Lung (tissue), 12 donors: ENCODE measurements around the gene PLXNA2. TPM values are rescaled to one million over a fixed set of nuclear protein-coding genes. Genes with fewer than 3 reads are reported as not detected.

Experiments
- ATAC-seq: fragments of 200-7000 bp; cut with Tn5 transposase; one replicate; pipeline ENCODE4 v1.9.1; 2020; ENCODE audit warnings: moderate number of reproducible peaks; ENCODE audit not compliant: insufficient read depth, low FRiP score
- DNase-seq, 3 donors: peaks; one replicate each; pipeline ENCODE4 v3.0.0-alpha.2; 2013 to 2017
- H3K27ac ChIP-seq, 2 donors: one replicate each; pipeline ENCODE4 v1.5.1; 2013; ENCODE audit warnings: mild to moderate bottlenecking in 2 of 2, moderate library complexity in 2 of 2, control low read depth in 1 of 2, inconsistent platforms in 1 of 2, low read depth in 1 of 2, low read length in 1 of 2
- H3K27me3 ChIP-seq, 3 donors: one replicate each; pipeline ENCODE4 v1.5.1; 2013; ENCODE audit warnings: low read length in 2 of 3; ENCODE audit not compliant: control insufficient read depth in 3 of 3, insufficient read depth in 3 of 3
- H3K36me3 ChIP-seq, 4 donors: one replicate each; pipeline ENCODE4 v1.5.1; 2013; ENCODE audit warnings: low read length in 4 of 4, mild to moderate bottlenecking in 1 of 4, moderate library complexity in 1 of 4; ENCODE audit not compliant: control insufficient read depth in 4 of 4, insufficient read depth in 4 of 4
- H3K4me1 ChIP-seq, 5 donors: one replicate each; pipeline ENCODE4 v1.5.1; 2013; ENCODE audit warnings: low read length in 5 of 5, mild to moderate bottlenecking in 2 of 5, moderate library complexity in 1 of 5; ENCODE audit not compliant: control insufficient read depth in 5 of 5, insufficient read depth in 5 of 5
- H3K4me3 ChIP-seq: one replicate; pipeline ENCODE4 v1.5.1; 2013; ENCODE audit warnings: mild to moderate bottlenecking, control low read depth, moderate library complexity
- H3K9ac ChIP-seq, 2 donors: one replicate each; pipeline ENCODE4 v1.5.1; 2013; ENCODE audit warnings: low read length in 2 of 2, control low read depth in 1 of 2; ENCODE audit not compliant: insufficient read depth in 1 of 2
- H3K9me3 ChIP-seq, 4 donors: one replicate each; pipeline ENCODE4 v1.5.1; 2013; ENCODE audit warnings: low read length in 3 of 4, mild to moderate bottlenecking in 1 of 4, moderate library complexity in 1 of 4; ENCODE audit not compliant: control insufficient read depth in 4 of 4, insufficient read depth in 3 of 4
- WGBS, 2 donors: extraction: QIAGEN DNeasy Blood & Tissue Kit; methylation state at CpG; one replicate each; pipeline ENCODE4 v1.1.7; 2013; 5-methylcytosine and 5-hydroxymethylcytosine counted together
- polyA plus RNA-seq, 2 donors: library from polyadenylated mRNA; stranded (reverse); fragments of 200-250 nt; gene quantifications; one replicate each; pipeline ENCODE4 v1.2.1, GENCODE V29; 2013
- total RNA-seq, 2 donors: library from RNA; depleted of rRNA in 1 of 2; stranded (reverse); fragments of >200 nt in 1 of 2; gene quantifications; one replicate each; pipeline ENCODE4 v1.2.1, GENCODE V29; 2014 to 2021
- TF ChIP-seq, protein P1 (sequence below): IDR thresholded peaks from 2 replicates; pipeline ENCODE4 v1.5.1; 2012; ENCODE audit warnings: mild to moderate bottlenecking; ENCODE audit errors: control extremely low read depth, extremely low read depth
- donor health status: control.
- donor health status: control.
- donor health status: Bipolar disorder and iron deficiency.
- donor health status: healthy.
- donor health status: DM: yes; HTN: yes; CAD: no.

Gene PLXNA2
- total and polyA plus RNA-seq, 4 donors, result 13.2 to 118 (median 32.6) TPM

- DNase-seq (no peak), ATAC-seq (no peak)
- no peaks in the 10 kb centered on the region for H3K9me3 ChIP-seq
- no peaks in the 10 kb centered on the region for H3K27me3 ChIP-seq
- H3K9ac ChIP-seq, result no peak overlapping the region
- WGBS, 2 donors, result 88 to 96% methylated on average over 3 of the region's 3 CpGs
- H3K36me3 ChIP-seq, result no peaks in the 10 kb centered on the region
- H3K27ac ChIP-seq, result no peak overlapping the region
- H3K4me1 ChIP-seq, result peaks cover 0 to 1% (median 0%) of the 10 kb centered on the region in 5 donors
- no peak overlapping the region for H3K4me3 ChIP-seq
- TF ChIP-seq, protein P1, sequence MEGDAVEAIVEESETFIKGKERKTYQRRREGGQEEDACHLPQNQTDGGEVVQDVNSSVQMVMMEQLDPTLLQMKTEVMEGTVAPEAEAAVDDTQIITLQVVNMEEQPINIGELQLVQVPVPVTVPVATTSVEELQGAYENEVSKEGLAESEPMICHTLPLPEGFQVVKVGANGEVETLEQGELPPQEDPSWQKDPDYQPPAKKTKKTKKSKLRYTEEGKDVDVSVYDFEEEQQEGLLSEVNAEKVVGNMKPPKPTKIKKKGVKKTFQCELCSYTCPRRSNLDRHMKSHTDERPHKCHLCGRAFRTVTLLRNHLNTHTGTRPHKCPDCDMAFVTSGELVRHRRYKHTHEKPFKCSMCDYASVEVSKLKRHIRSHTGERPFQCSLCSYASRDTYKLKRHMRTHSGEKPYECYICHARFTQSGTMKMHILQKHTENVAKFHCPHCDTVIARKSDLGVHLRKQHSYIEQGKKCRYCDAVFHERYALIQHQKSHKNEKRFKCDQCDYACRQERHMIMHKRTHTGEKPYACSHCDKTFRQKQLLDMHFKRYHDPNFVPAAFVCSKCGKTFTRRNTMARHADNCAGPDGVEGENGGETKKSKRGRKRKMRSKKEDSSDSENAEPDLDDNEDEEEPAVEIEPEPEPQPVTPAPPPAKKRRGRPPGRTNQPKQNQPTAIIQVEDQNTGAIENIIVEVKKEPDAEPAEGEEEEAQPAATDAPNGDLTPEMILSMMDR, result no peak
Observed at GRCh38 chr1:208121813-208122364, 122.3 kb downstream of the PLXNA2 start.

- WGBS, 2 donors, result 87 to 95% methylated on average over 2 of the region's 2 CpGs
- TF ChIP-seq, protein P1, result no peak
- H3K27me3 ChIP-seq, result no peaks in the 10 kb centered on the region
- ATAC-seq (no peak), DNase-seq (no peak)
- H3K4me1 ChIP-seq, result peaks cover 0 to 4% (median 0%) of the 10 kb centered on the region in 5 donors
- no peaks in the 10 kb centered on the region for H3K36me3 ChIP-seq
- H3K9ac ChIP-seq, result no peak overlapping the region
- no peak overlapping the region for H3K4me3 ChIP-seq
- H3K27ac ChIP-seq, result no peak overlapping the region
- H3K9me3 ChIP-seq, result no peaks in the 10 kb centered on the region
Observed at GRCh38 chr1:208120431-208120790, 123.8 kb downstream of the PLXNA2 start.

DNA sequence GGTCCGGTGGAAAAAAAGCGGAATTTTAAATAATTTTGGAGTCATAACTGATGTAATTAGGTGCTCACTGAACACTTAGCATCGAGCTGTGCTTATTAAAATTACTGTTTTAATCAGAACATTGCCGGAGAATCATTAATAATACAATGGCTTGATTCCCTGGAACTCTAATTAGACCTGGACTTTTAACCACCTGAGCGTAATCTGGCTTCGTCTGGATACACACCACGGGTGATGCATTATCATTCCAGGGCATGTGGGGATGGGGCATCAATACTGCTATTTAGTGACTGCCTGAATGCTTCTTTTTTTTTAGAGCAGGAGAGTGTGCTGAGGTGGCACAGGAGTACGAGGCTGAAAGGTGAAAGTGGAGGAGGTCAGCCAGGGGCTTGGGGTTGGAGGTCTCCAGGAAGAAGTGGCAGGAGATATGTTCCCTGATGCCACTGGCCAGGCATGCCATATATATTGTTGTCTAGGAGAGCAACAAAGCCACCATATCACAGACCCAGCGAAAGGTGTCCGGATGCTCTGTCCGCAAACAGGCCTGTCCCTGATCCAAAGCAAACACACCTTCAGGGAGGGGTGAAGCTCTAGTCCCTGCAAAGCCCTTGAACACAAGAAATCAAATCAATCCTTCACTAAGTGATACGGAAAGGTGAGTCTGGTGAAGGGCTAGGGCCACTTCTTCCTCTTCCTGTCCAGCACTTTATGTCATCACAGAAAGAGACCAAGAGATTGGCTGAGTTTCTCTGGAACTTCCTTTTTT is 125.2 kb downstream of the PLXNA2 start:
- no peak for ATAC-seq
- peaks cover 0 to 4% (median 0%) of the 10 kb centered on the region in 5 donors for H3K4me1 ChIP-seq
- H3K27me3 ChIP-seq, result no peaks in the 10 kb centered on the region
- WGBS, 2 donors, result 86% methylated on average over 12 of the region's 12 CpGs
- H3K4me3 ChIP-seq, result no peak overlapping the region
- H3K27ac ChIP-seq, result no peak overlapping the region
- no peaks in the 10 kb centered on the region for H3K36me3 ChIP-seq
- H3K9ac ChIP-seq, result no peak overlapping the region
- no peaks in the 10 kb centered on the region for H3K9me3 ChIP-seq
- DNase-seq, result no peak
- TF ChIP-seq, protein P1, result no peak
